ENCODE results near the gene RIN3. TPM values are rescaled to one million over a fixed set of nuclear protein-coding genes. Genes with fewer than 3 reads are reported as not detected.
A peak's percentile ranks its signal among the peaks of the same experiment; 100 is the strongest.

Gene RIN3
- total RNA-seq, 4 donors from 2014 or later, result 3.0 to 8.7 (median 7.5) TPM

- WGBS, 2 donors, result 90 to 93% methylated on average over 8 of the region's 8 CpGs
- H3K4me3 ChIP-seq (ENCODE audit: low read depth, poor library complexity, severe bottlenecking), result no peak overlapping the region
- no peak for TF ChIP-seq CTCF (IDR thresholded peaks at IDR 0.05)
- TF ChIP-seq POLR2A (IDR thresholded peaks at IDR 0.05), result no peak
- no peak for DNase-seq (ENCODE audit: low spot score in 2 of 2)
- intact Hi-C loops (cut with DNase I; ENCODE audit: low total_unique reads), result no loop called here
Measured at GRCh38 chr14:92726933-92727262, 213.3 kb downstream of the RIN3 start.

DNA sequence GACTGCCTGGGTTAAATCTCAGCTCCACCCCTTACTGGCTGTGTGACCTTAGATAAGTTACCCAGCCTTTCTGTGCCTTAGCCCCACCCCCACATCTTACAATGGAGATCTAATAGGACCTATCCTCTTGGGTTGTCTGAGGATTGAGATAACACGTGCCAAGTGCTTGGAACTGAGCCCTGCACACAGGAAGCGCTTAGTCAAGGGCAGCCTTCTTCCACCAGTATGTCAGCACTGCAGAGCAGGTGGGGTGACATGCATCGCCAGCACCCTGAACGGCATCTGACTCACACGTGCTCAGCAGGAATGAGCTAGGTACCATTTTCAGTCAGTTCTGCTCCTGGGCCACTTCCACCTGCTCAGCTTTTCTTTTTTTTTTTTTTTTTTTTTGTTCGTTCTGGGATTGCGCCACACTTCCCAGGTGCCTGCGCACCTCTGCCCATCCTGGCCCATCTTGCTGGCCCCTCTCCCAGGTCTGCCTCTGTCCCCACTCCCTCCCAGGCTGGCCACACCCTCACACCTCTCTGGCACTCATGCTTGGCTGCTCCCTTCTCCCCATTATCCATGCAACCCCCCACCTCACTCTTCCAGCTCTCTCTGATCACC is 215.3 kb downstream of the RIN3 start:
- DNase-seq (ENCODE audit: low spot score in 2 of 2), result peak in 1 of 2 donors; percentile 35
- no peak for TF ChIP-seq POLR2A (IDR thresholded peaks at IDR 0.05)
- no peak for TF ChIP-seq CTCF (IDR thresholded peaks at IDR 0.05)
- WGBS, 2 donors, result 53 to 66% methylated on average over 8 of the region's 8 CpGs
- H3K4me3 ChIP-seq (ENCODE audit: low read depth, poor library complexity, severe bottlenecking), result no peak overlapping the region
- intact Hi-C loops (cut with DNase I; ENCODE audit: low total_unique reads), result no loop called here

DNA sequence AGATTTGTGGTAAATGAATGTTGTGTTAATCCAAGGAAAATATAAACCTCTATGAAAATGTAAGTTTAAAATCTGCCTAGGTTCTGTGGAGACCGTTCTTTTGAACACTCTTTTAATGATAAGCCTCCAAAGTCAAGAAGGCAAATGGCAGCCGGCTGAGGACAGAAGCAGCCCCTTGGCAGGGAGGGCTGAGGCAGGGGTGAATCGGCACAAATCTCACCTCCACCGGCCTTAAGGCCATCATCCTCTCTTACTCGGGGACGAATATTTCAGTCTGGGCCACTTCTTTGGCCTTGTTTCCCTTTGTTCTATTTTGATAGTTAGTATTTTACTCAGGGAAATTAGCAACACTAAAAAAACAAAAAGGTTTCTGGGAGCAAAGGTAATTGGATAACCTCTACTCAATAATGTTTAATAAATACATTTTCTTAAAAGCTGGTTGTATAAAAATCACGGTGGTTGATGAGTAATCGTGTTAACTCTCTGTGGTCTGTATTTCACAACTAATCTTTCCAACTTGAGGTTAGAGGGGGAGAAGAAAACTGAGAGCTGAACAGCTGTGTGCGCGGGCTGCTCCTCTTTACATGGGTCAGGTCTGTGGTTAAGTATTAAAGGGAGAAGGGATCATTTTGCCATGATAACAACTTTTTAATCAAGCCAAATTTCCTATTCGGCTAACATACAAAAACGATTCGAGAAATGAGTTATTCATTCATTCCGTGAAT is 216.2 kb downstream of the RIN3 start:
- intact Hi-C loops (cut with DNase I; ENCODE audit: low total_unique reads), result no loop called here
- H3K4me3 ChIP-seq (ENCODE audit: low read depth, poor library complexity, severe bottlenecking), result no peak overlapping the region
- TF ChIP-seq CTCF (IDR thresholded peaks at IDR 0.05), result no peak
- TF ChIP-seq POLR2A (IDR thresholded peaks at IDR 0.05), result no peak
- 74 to 82% methylated on average over 14 of the region's 14 CpGs for WGBS, 2 donors
- no peak for DNase-seq (ENCODE audit: low spot score in 2 of 2)

DNA sequence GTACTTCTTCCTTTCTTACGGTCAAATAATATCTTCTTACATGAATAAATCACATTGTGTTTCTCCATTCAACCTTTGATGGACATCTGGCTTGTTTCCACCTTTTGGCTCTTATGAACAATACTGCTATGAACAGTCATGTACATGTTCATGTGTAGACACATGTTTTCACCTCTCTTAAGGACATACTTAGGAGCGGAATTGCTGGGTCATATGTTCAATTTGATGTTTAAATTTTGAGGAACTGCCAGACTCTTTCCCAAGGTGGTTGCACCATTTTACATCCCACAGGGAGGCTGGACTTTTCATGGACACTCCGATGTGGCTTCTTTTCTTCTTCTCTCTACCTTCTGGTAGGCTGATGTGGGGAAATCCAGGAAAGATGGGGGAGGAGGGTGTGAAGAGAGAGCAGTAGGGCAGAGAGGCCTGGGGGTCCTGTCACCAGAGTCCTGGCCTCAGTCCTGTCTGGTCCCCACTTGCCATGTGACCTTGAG is 218.1 kb downstream of the RIN3 start:
- no peak overlapping the region for H3K4me3 ChIP-seq (ENCODE audit: low read depth, poor library complexity, severe bottlenecking)

DNA sequence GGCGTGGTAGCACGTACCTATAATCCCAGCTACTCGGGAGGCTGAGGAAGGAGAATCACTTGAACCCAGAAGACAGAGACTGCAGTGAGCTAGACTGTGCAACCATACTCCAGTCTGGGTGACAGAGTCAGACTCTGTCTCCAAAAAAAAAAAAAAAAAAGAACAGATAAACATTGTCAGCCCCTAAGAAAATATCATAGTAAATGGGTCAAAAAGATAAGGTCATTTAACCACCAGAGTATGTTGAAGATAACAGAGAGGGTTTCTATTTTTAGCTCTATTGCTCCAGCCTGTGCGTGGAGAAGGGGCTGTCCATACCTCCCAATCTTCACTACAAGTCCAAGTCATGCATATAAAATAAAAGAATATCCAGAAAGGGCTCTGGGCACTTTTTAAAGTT is 219.4 kb downstream of the RIN3 start:
- intact Hi-C loops (cut with DNase I; ENCODE audit: low total_unique reads), result no loop called here
- TF ChIP-seq POLR2A (IDR thresholded peaks at IDR 0.05), result no peak
- no peak for TF ChIP-seq CTCF (IDR thresholded peaks at IDR 0.05)
- 90 to 96% methylated on average over 4 of the region's 4 CpGs for WGBS, 2 donors
- H3K4me3 ChIP-seq (ENCODE audit: low read depth, poor library complexity, severe bottlenecking), result no peak overlapping the region
- DNase-seq (ENCODE audit: low spot score in 2 of 2), result no peak

More for the DNA sequence above, 218.1 kb downstream of the RIN3 start:
- TF ChIP-seq CTCF (IDR thresholded peaks at IDR 0.05), result no peak
- no peak for TF ChIP-seq POLR2A (IDR thresholded peaks at IDR 0.05)
- intact Hi-C loops (cut with DNase I; ENCODE audit: low total_unique reads), result no loop called here
- 94 to 95% methylated on average over 3 of the region's 3 CpGs for WGBS, 2 donors
- DNase-seq (ENCODE audit: low spot score in 2 of 2), result no peak
